Measurements from ENCODE around the gene ARHGAP31.
"Not testable (repeated sequence)": the region's sequence is repeated elsewhere in the genome, so short reads cannot be mapped to it uniquely, and the experiment has no call there.

ARHGAP31 gene

GRCh38 chr3:119352863-119353527, 58.8 kb downstream of the ARHGAP31 start:
- no peak for DNase-seq

- DNase-seq: not testable (repeated sequence)
Observed at GRCh38 chr3:119355608-119356007, 61.4 kb downstream of the ARHGAP31 start.

- no peak for DNase-seq
Observed at GRCh38 chr3:119356646-119357045, 62.5 kb downstream of the ARHGAP31 start.

DNA sequence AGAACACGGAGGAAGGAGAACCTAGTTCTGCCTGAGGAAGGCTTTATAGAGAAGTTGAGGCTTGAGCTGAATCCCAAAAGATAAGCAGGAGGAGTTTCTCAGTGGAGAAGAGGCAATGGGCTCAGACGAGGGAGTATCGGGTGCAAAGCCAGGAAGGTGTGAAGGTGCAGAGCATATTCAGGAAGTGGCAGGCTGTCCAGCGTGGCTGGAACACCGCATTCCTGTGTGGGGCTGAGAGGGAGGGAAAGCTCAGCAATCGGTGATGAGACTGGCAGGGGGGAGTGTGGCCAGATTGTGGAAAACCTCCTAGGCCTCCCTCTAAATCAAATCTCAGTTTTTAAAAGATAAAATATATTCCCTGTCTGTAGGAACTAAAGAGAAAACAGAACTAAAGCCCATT, 63.0 kb downstream of the ARHGAP31 start:
- no peak for DNase-seq

DNA sequence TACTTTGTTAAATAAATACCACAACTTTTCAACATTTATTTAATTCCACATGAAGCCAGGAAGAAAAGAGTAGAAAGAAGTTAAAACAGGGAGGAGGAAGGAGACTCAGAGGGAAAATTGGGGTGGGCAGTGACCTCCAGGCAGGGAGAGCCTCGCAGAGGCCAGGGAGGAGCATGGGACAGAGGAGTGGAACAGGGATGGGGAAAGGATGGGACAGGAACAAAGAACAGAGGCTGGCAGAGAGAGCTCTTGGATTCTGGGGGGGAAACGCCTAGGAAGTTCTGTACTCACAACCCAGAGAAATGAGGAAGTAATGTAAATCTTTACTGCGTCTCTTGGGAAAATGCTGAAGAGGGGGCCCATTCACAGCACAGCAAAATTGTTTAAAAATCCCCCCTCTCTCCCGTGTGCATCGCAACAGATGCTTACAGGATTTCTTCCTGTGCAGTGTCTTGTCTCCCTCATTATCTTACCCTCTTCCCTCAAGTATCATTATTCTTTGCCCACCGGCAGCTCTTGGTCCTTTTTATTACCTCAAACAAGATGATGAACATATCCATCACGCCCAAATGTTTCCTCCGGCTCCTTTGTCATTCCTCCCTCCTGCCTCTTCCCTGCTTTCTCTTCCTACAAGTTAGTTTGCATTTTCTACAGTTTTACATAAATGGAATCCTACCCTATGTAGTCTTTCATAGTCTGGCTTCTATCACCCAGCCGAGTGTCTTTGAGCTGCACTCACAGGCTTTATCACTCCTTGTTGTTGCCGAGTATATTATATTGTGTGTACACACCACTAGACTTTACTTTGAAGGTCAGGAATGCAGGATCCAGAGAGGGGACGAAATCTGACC, 65.5 kb downstream of the ARHGAP31 start:
- DNase-seq: no peak

- DNase-seq: no peak
Observed at GRCh38 chr3:119360736-119361462, 66.7 kb downstream of the ARHGAP31 start.

- no peak for DNase-seq
Observed at GRCh38 chr3:119362010-119362409, 67.8 kb downstream of the ARHGAP31 start.

GRCh38 chr3:119362940-119363725, 69.0 kb downstream of the ARHGAP31 start:
- no peak for DNase-seq

DNA sequence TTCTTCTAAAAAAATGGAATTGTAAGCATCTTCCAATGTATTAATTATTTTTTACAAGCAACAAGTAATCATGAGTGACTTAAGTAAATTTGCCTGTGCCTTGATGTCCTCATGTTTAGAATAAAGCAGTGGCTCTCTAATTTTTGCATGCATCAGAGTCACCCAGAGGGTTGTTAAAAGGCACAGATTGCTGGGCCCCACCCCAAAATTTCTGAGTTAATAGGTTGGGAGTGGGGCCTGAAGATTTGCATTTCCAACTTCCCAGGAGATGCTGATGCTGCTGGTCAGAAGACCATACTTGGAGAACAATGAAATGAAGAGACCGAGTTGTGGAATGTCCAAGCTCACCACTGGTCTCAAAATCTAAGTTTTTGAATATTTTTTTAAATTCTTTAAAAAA, 70.2 kb downstream of the ARHGAP31 start:
- DNase-seq: no peak

GRCh38 chr3:119365418-119365817, 71.2 kb downstream of the ARHGAP31 start:
- DNase-seq: no peak

- DNase-seq: no peak
Observed at GRCh38 chr3:119367000-119367399, 72.8 kb downstream of the ARHGAP31 start.

- DNase-seq: no peak
Observed at GRCh38 chr3:119368298-119368697, 74.1 kb downstream of the ARHGAP31 start.

DNA sequence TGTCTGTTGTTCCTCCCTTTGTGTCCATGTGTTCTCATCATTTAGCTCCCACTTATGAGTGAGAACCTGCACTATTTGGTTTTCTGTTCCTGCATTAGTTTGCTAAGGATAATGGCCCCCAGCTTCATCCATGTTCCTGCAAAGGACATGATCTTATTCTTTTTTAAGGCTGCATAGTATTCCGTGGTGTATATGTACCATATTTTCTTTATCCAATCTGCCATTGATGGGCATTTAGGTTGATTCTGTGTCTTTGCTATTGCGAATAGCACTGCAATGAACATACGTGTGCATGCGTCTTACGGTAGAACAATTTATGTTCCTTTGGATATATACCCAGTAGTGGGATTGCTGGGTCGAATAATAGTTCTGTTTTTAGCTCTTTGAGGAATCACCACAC, 77.6 kb downstream of the ARHGAP31 start:
- DNase-seq: not testable (repeated sequence)

DNA sequence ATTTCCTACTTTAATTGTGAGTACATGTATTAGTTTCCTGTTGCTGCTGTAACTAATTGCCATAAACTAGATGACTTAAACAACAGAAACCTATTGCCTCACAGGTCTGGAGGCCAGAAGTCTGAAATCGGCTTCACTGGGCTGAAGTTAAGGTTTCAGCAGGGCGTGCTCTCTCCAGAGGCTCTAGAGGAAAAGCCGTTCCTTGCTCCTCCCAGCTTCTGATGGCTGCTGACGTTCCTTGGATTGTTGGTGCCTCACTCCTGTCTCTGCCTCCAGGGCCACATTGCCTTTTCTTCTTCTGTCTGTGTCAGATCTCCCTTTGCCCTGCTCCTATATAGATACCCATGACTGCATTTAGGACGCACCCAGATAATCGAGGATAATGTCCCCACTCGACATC, 80.9 kb downstream of the ARHGAP31 start:
- DNase-seq: no peak

DNA sequence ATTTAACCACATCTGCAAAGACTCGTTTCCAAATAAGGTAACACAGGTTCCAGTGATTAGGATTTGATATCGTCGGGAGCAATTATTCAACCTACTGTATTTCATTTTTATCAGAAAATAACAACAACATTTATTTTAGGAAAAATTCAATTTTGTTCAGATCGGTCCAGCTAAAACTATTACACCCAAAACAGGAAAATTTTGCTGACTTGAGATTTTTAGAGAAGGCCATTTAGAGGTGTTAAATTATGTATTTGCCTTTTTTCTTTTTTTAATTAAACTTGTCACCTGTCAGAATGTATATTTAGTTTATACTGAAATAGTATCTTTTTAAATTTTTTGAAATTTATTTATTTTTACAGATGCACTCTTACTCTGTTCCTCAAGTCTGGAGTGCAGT, 81.3 kb downstream of the ARHGAP31 start:
- no peak for DNase-seq

DNA sequence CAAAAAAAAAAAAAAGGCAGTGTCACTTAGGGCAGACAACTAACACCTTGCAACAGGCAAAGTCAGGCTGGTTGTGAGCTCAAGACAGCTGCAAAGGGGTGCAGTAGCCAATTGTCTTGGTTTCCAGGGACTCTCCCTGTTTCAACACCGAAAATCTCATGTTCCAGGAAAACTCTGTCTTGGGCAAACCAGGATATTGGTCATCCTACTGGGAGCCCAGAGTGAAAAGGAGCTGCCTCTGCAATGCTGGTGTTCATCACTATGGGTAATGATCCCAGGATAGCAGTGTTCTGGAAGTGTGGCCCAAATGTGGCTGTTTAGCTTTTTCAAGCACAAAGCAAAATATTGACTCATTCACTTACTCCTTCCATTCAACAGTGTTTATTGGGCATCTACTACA, 82.6 kb downstream of the ARHGAP31 start:
- DNase-seq: no peak

DNA sequence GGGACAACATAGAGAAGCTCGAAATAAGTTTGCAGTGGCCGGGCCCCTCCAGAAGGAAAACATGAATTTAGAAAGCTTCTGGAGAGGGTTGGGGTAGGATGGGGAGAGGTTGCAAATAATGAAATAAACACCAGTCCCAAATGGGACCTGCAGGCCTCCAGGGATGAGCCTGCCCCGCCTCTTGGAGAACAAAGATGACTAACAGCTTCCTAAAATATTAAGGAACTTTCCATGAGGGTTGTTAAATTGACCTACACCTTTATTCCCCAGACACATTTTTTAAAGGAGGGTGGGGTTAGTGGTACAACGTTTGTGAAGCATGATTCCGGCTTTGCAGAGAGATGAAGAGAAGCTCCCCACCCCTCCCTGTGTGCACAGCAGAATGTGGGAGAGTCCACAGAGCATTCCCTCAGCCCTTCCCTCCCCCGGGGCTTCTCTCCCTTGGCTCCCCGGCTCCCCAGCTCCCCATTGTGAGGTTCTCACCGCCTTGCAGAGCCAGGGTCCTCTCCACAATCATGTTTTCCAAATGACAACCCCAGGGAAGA, 84.1 kb downstream of the ARHGAP31 start:
- DNase-seq: no peak

DNA sequence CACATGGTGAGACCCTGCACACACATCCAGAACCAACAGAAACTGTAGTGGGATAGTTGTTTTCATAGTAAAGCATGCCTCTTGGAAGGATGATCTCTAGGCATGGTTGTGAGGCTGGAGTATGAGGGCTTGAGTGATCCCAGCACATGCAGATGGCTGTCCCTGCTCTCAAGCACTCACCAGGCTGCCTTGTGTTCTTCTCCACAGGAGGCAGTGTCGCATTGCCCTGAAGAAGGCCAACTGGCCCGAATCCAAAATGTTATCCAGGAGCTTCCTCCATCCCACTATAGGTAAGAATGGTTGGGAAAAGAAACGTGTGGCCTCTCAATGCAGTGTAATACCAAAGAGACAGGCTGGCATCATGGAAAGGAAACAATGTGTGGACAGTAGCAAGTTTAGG, 86.5 kb downstream of the ARHGAP31 start:
- DNase-seq: no peak

DNA sequence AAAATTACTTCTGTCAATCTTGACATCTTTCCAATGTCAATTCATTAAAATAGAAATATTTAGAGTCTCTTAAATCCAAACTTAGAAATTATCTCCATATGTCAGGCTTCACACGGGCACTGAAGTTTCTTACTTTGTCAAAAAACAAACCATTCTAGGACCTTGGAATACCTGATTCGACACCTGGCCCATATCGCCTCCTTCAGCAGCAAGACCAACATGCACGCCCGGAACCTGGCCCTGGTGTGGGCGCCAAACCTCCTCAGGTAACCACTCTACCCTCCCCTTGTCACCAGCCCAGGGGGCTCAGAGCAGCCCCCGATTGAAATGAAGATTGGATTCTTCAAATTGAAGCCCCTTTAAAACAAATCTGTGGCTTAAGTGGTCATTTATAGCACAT, 88.0 kb downstream of the ARHGAP31 start:
- no peak for DNase-seq

DNA sequence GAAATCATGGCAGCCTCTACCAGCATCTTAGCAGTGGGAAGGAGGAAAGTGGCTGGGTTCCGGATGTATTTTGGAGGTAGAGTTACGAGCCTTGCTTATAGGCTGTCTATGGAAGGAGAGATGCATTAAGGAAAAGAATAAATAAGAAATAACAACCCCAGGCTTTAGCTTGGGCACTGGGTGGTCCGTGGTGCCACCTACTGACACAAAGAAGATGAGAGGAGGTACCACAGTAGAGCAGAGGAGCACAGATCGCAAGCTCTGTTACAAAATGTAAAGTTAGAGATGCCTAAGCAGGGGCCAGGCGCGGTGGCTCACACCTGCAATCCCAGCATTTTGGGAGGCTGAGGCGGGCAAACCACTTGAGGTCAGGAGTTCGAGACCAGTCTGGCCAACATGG, 94.4 kb downstream of the ARHGAP31 start:
- DNase-seq: no peak

- DNase-seq: no peak
Observed at GRCh38 chr3:119395923-119396358, 101.8 kb downstream of the ARHGAP31 start.

GRCh38 chr3:119396870-119397269, 102.7 kb downstream of the ARHGAP31 start:
- no peak for DNase-seq

Measured in hippocampal formation (tissue), 2 donors.